RPMI7951 (cell line): Measurements from ENCODE around the gene SLC7A9. TPM values are rescaled to one million over a fixed set of nuclear protein-coding genes. Genes with fewer than 3 reads are reported as not detected.
"Not testable (repeated sequence)": the region's sequence is repeated elsewhere in the genome, so short reads cannot be mapped to it uniquely, and the experiment has no call there.

Experiments used
- DNase-seq: peaks from one replicate; pipeline ENCODE4 v3.0.0-alpha.2; 2012; ENCODE audit warnings: low read depth
- total RNA-seq: library from RNA; depleted of rRNA; stranded (reverse); fragments of >200 nt; shearing (Covaris generic); gene quantifications from 2 replicates; pipeline ENCODE4 v1.2.3, GENCODE V29; 2014

Gene SLC7A9
- total RNA-seq, 1 experiment from 2014 or later: not detected

- no peak for DNase-seq
Observed at GRCh38 chr19:32864318-32865007, 5.1 kb downstream of the SLC7A9 start.

GRCh38 chr19:32863841-32864240 lies 5.7 kb downstream of the SLC7A9 start:
- no peak for DNase-seq

GRCh38 chr19:32863301-32863700 lies 6.3 kb downstream of the SLC7A9 start:
- no peak for DNase-seq

- DNase-seq: no peak
Observed at GRCh38 chr19:32862741-32863140, 6.8 kb downstream of the SLC7A9 start.

- no peak for DNase-seq
Observed at GRCh38 chr19:32862173-32862572, 7.4 kb downstream of the SLC7A9 start.

GRCh38 chr19:32861596-32861995 lies 8.0 kb downstream of the SLC7A9 start:
- DNase-seq: no peak

- no peak for DNase-seq
Observed at GRCh38 chr19:32859591-32859990, 10.0 kb downstream of the SLC7A9 start.

- DNase-seq: no peak
Observed at GRCh38 chr19:32858559-32858958, 11.0 kb downstream of the SLC7A9 start.

- DNase-seq: no peak
Observed at GRCh38 chr19:32858155-32858554, 11.4 kb downstream of the SLC7A9 start.

- DNase-seq: no peak
Observed at GRCh38 chr19:32857584-32857983, 12.0 kb downstream of the SLC7A9 start.

- DNase-seq: not testable (repeated sequence)
Observed at GRCh38 chr19:32856818-32857217, 12.7 kb downstream of the SLC7A9 start.

GRCh38 chr19:32852216-32852615 lies 17.4 kb downstream of the SLC7A9 start:
- DNase-seq: no peak

- not testable (repeated sequence) for DNase-seq
Observed at GRCh38 chr19:32848035-32848434, 21.5 kb downstream of the SLC7A9 start.

- DNase-seq: no peak
Observed at GRCh38 chr19:32843716-32844245, 25.8 kb downstream of the SLC7A9 start.

GRCh38 chr19:32842061-32842460 lies 27.5 kb downstream of the SLC7A9 start:
- DNase-seq: no peak

- DNase-seq: no peak
Observed at GRCh38 chr19:32837531-32837930, 32.0 kb downstream of the SLC7A9 start.

- not testable (repeated sequence) for DNase-seq
Observed at GRCh38 chr19:32833388-32833787, 36.2 kb downstream of the SLC7A9 start.

GRCh38 chr19:32832825-32833224 lies 36.7 kb downstream of the SLC7A9 start:
- not testable (repeated sequence) for DNase-seq

- DNase-seq: not testable (repeated sequence)
Observed at GRCh38 chr19:32832094-32832493, 37.5 kb downstream of the SLC7A9 start.

GRCh38 chr19:32831611-32832010 lies 38.0 kb downstream of the SLC7A9 start:
- no peak for DNase-seq

GRCh38 chr19:32830231-32831014 lies 39.1 kb downstream of the SLC7A9 start:
- DNase-seq: peak; percentile 88

GRCh38 chr19:32829345-32829896 lies 40.1 kb downstream of the SLC7A9 start:
- DNase-seq: no peak
